Hindlimb muscle (tissue), 1 donor: ENCODE data around the gene FGR. TPM values are rescaled to one million over a fixed set of nuclear protein-coding genes. Genes with fewer than 3 reads are reported as not detected.

ENCODE experiments used
- DNase-seq: peaks from one replicate; pipeline ENCODE4 v3.0.0-alpha.2; 2013
- polyA plus RNA-seq: library from polyadenylated mRNA; unstranded; fragments of 120-200 nt; gene quantifications from one replicate; pipeline ENCODE4 v1.2.1, GENCODE V29; 2013; ENCODE audit not compliant: insufficient read length

FGR gene
- polyA plus RNA-seq, 1 donor: 2.4 TPM

GRCh38 chr1:27566462-27567145, 68.4 kb downstream of the FGR start:
- no peak for DNase-seq

DNA sequence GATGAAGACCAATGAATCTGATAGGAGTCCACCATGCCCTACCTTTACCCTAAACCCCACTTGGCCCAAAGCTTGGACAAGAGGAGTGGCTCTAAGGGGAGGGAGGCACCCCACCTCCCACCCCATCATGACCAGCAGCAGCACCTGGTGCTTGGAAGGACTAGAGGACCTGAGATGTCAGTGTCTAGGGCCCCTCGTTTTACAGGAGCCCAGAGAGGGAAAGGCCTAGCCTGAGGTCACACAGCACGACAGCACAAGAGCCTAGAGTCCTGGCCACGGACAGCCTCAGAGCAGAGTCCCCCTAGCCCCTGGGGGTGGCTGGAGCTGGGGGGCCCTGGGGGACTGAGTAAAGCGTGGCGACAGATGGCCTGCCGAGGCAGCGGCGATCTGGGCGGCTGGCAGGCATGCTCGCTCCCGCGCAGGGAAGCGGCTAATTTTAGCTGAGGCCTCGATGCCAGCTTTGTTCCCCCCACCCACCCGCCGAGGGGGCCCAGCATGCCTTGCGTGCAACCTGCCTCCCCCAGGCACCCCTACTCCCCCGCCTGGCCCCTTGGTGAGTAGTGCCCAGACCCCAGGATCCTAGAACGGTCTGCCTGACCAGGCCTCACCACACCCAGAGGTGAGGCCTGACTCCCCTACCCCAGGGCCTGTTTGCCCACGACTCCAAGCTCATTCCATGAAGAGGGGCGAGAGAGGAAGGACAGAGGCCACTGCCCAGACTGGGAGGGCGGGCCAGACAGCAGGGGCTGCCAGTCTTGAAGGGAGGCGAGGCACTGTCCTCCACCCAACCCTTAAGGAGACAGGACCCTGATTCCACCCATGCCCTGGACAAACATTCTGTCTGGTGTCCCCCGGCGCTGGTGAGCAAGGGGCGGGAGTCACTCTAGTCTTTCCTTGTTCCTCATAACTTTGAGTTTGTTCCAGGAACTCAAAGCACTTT, 70.0 kb downstream of the FGR start:
- DNase-seq: no peak

DNA sequence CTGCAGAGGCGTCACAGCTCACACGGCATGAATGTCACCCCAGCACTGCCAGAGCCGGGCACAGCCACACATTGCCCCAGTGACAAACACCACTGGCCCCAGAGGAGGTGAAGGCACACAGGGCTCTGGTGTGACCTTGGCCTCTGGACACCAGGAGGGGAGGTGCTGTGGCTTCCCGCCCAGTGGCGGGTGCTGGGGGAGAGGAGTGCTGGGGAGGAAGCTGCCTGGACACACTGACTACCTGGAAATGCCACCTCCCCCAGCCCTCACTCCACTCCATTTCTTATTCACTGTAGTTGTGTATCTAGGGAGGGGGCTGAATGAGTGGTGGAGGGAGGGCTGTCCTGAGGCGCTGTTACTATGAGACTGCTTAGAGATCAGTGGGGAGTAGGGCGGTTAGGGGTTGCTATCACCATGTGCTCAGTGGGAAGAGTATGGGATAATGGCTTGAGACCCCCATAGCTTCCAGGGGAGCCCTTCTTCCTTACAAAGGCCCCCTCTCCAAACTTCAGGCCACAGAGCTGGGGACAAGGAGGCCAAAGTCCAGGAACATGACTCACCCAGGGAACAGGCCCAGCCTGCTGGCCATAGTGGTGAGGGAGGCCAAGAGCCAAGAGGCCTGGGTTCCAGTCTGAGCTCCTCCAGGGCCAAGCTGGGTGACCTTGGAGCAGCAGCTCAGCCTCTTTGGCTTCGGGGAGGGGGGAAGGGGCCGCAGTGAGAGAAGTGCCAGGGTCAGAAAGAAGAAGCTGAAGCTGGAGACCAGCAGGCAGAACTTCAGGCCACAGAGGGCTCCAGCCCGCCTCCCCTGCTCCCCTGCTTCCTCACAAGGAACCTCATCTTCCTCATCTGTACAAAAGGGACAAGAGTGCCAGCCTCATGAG, 71.2 kb downstream of the FGR start:
- DNase-seq: no peak

- no peak for DNase-seq
Observed at GRCh38 chr1:27563341-27563590, 71.7 kb downstream of the FGR start.

GRCh38 chr1:27562534-27563340, 72.2 kb downstream of the FGR start:
- no peak for DNase-seq

Other genes with a start within 250 kb of the FGR start
- gene GPR3, start 242.6 kb downstream of the FGR start, polyA plus RNA-seq: 0.49 TPM
- 79.4 TPM for gene WASF2, start 145.0 kb downstream of the FGR start, polyA plus RNA-seq
- 128 TPM for gene AHDC1, start 31.0 kb downstream of the FGR start, polyA plus RNA-seq
- gene IFI6, start 37.0 kb upstream of the FGR start, polyA plus RNA-seq: 99.0 TPM
- 27.9 TPM for gene FAM76A, start 90.8 kb upstream of the FGR start, polyA plus RNA-seq
- 29.0 TPM for gene STX12, start 138.0 kb upstream of the FGR start, polyA plus RNA-seq
- 30.9 TPM for gene PPP1R8, start 195.6 kb upstream of the FGR start, polyA plus RNA-seq
- gene THEMIS2, start 237.4 kb upstream of the FGR start, polyA plus RNA-seq: 3.0 TPM